ENCODE measurements around the gene RHBDF2.

GRCh38 chr17:76546556-76547182, 45.4 kb upstream of the RHBDF2 start:
- no peak for TF ChIP-seq CTCF (optimal IDR thresholded peaks at IDR 0.05 in 1 of 3, IDR thresholded peaks at IDR 0.05 in 1 of 3, conservative IDR thresholded peaks at IDR 0.05 in 1 of 3; ENCODE audit: extremely low read depth in 1 of 3, insufficient read depth in 2 of 3, low read length in 3 of 3)
- TF ChIP-seq EZH2 (IDR thresholded peaks at IDR 0.05; ENCODE audit: low read length): no peak

All from keratinocyte (primary cell).